ENCODE results near the gene SP6.
A peak's percentile ranks its signal among the peaks of the same experiment; 100 is the strongest.

SP6 gene

GRCh38 chr17:47852113-47852949, 1.4 kb upstream of the SP6 start:
- no peak for DNase-seq

- no peak for DNase-seq
Observed at GRCh38 chr17:47851764-47852112, 775 bp upstream of the SP6 start.

GRCh38 chr17:47850373-47850691, 631 bp downstream of the SP6 start:
- no peak for DNase-seq

- DNase-seq: no peak
Observed at GRCh38 chr17:47848198-47848513, 2.8 kb downstream of the SP6 start.

GRCh38 chr17:47847341-47848197, 3.4 kb downstream of the SP6 start:
- DNase-seq: peak; percentile 41

GRCh38 chr17:47846716-47847340, 4.1 kb downstream of the SP6 start:
- no peak for DNase-seq

GRCh38 chr17:47845716-47846075, 5.3 kb downstream of the SP6 start:
- DNase-seq: no peak

- DNase-seq: no peak
Observed at GRCh38 chr17:47844814-47845715, 5.9 kb downstream of the SP6 start.

- no peak for DNase-seq
Observed at GRCh38 chr17:47844227-47844626, 6.7 kb downstream of the SP6 start.

- DNase-seq: no peak
Observed at GRCh38 chr17:47843391-47843730, 7.6 kb downstream of the SP6 start.

GRCh38 chr17:47841488-47842291, 9.3 kb downstream of the SP6 start:
- no peak for DNase-seq

- DNase-seq: peak; percentile 89
Observed at GRCh38 chr17:47840742-47841487, 10.0 kb downstream of the SP6 start, which contains the start of gene SCRN2. TSS of gene SCRN2 (minus strand) at chr17:47841273. CDS start at chr17:47840843, 430 bp downstream.

- no peak for DNase-seq
Observed at GRCh38 chr17:47840001-47840741, 10.8 kb downstream of the SP6 start.

GRCh38 chr17:47839071-47839470, 11.9 kb downstream of the SP6 start:
- no peak for DNase-seq

- DNase-seq: no peak
Observed at GRCh38 chr17:47838636-47839035, 12.3 kb downstream of the SP6 start.

GRCh38 chr17:47837401-47838039, 13.4 kb downstream of the SP6 start:
- no peak for DNase-seq

GRCh38 chr17:47836601-47837000, 14.4 kb downstream of the SP6 start:
- no peak for DNase-seq

GRCh38 chr17:47834756-47835155, 16.2 kb downstream of the SP6 start:
- no peak for DNase-seq

- no peak for DNase-seq
Observed at GRCh38 chr17:47831934-47832327, 19.0 kb downstream of the SP6 start.
